ENCODE data around the gene SDK1. TPM values are rescaled to one million over a fixed set of nuclear protein-coding genes. Genes with fewer than 3 reads are reported as not detected.

SDK1 gene
- polyA plus RNA-seq, 2 of the 4 experiments (the other 2 are of a cell fraction): 0.12 to 0.28 TPM

DNA sequence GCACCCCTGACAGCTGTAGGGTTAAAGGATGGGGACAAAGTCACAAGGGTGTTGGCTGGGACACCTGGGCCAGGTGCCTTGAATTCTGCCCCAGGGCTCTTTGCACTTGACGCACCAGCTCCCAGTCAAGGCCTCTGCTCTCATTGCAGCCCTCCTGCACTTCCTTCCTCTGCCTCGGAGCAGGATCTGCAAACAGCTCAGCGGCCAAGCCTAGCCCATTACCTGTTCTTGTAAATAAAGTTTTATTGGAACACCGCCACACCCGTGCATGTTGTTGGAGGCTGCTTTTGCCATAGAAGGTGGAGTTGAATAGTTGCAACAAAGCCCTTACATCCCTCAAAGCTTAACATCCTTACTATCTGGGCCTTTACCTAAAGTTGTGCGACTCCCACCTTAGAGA, 897.2 kb downstream of the SDK1 start:
- DNase-seq (ENCODE audit: low read depth in 1 of 2, low spot score in 1 of 2) (no peak), FAIRE-seq (no peak), ATAC-seq (no peak)
- no peaks in the 10 kb centered on the region for H3K9me3 ChIP-seq
- no peaks in the 10 kb centered on the region for H3K4me1 ChIP-seq
- no peak overlapping the region for H3K4me2 ChIP-seq
- no peak overlapping the region for H3K4me3 ChIP-seq
- TF ChIP-seq RCOR1 (IDR thresholded peaks at IDR 0.05; ENCODE audit: low read depth, low read length): no peak
- ChIA-PET POLR2A (no interaction called here), CTCF (interaction anchor here (0.6 to 2.4 kb wide), 2 partner anchors 13 to 656 kb away, joined by 4 to 9 read pairs; no protein-coding TSS in a partner anchor)
- WGBS (ENCODE audit: missing lambda C conversion rate): 45% methylated on average over 6 of the region's 6 CpGs
- no peak overlapping the region for H3K27ac ChIP-seq

DNA sequence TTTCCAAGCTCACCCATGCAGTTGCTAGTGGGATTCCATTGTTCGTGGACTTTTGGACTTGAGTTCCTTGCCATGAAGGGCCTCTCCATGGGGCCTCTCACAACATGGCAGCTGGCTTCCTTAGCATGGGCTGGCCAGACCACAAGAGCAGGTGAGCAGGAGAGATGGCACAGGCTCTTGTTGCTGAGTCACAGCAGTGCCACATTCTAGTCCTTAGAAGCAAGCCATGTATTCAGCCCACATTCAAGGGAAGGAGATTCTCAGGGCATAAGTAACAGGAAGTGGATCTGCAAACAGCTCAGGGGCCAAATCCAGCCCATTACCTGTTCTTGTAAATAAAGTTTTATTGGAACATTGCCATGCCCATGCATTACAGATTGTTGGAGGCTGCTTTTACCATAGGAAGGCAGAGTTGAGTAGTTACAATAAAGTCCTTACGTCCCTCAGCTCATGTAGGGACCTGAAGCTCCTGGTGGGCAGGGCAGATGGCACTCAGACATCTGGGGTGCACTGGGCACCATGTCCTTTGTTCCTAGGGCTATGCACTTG, 899.6 kb downstream of the SDK1 start:
- Histone ChIP-seq H3K4me2 (no peak overlapping the region), H3K9me3 (no peaks in the 10 kb centered on the region), H3K4me1 (no peaks in the 10 kb centered on the region), H3K4me3 (no peak overlapping the region), H3K27ac (no peak overlapping the region)
- ChIA-PET POLR2A (no interaction called here), CTCF (interaction anchor here (2.4 kb wide), 1 partner anchor 16 kb away, joined by 9 read pairs; no protein-coding TSS in a partner anchor)
- DNase-seq (ENCODE audit: low read depth in 1 of 2, low spot score in 1 of 2): no peak
- 31% methylated on average over 2 of the region's 2 CpGs for WGBS (ENCODE audit: missing lambda C conversion rate)
- ATAC-seq: no peak
- TF ChIP-seq EHMT2 (IDR thresholded peaks at IDR 0.05; ENCODE audit: low read depth): no peak
- TF ChIP-seq SREBF2 (IDR thresholded peaks at IDR 0.05): no peak
- no peak for TF ChIP-seq TP53 (CRISPR knock-in tag; IDR thresholded peaks at IDR 0.05)
- TF ChIP-seq EP300 (IDR thresholded peaks at IDR 0.05): no peak
- TF ChIP-seq, protein P1, sequence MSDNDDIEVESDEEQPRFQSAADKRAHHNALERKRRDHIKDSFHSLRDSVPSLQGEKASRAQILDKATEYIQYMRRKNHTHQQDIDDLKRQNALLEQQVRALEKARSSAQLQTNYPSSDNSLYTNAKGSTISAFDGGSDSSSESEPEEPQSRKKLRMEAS (IDR thresholded peaks at IDR 0.05): no peak
- no peak for TF ChIP-seq BHLHE40 (IDR thresholded peaks at IDR 0.05; ENCODE audit: low read depth, low read length)
- TF ChIP-seq RAD21 (conservative IDR thresholded peaks at IDR 0.05 in 1 of 2, IDR thresholded peaks at IDR 0.05 in 1 of 2): no peak
- TF ChIP-seq MAZ (IDR thresholded peaks at IDR 0.05; ENCODE audit: borderline replicate concordance, low read depth, low read length): no peak
- TF ChIP-seq HOXB13 (CRISPR knock-in tag; IDR thresholded peaks at IDR 0.05; ENCODE audit: low read depth): no peak
- no peak for FAIRE-seq

DNA sequence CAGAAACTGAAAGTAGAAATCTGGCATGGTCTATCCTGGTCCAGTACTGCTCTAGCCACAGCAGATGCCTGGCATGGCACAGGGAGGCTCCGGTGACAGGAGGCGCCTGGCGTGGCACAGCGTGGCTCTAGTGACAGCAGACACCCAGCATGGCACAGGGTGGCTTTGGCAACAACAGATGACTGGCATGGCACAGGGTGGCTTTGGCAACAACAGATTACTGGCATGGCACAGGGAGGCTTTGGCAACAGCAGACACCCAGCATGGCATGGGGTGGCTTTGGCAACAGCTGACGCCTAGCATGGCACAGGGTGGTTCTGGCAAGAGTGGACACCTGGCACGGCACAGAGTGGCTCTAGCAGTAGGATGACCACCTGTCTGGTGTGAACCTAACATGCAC, 900.5 kb downstream of the SDK1 start:
- no peak overlapping the region for H3K4me2 ChIP-seq
- TF ChIP-seq ZC3H11A (IDR thresholded peaks at IDR 0.05) (no peak), TP53 (CRISPR knock-in tag; IDR thresholded peaks at IDR 0.05) (no peak), CBX2 (IDR thresholded peaks at IDR 0.05; ENCODE audit: borderline replicate concordance, low read depth) (no peak), NFE2L2 (conservative IDR thresholded peaks at IDR 0.05; ENCODE audit: low read length) (no peak), RCOR1 (IDR thresholded peaks at IDR 0.05; ENCODE audit: low read depth, low read length) (no peak), TFCP2L1 (CRISPR knock-in tag; IDR thresholded peaks at IDR 0.05) (no peak), FOSB (CRISPR knock-in tag; IDR thresholded peaks at IDR 0.05) (no peak), CHD4 (IDR thresholded peaks at IDR 0.05; ENCODE audit: borderline replicate concordance) (no peak), HEYL (CRISPR knock-in tag; IDR thresholded peaks at IDR 0.05) (no peak), HOXB13 (CRISPR knock-in tag; IDR thresholded peaks at IDR 0.05; ENCODE audit: low read depth) (no peak), EHF (CRISPR knock-in tag; IDR thresholded peaks at IDR 0.05) (no peak), MAZ (IDR thresholded peaks at IDR 0.05; ENCODE audit: borderline replicate concordance, low read depth, low read length) (no peak)
- TF ChIP-seq, protein P2, sequence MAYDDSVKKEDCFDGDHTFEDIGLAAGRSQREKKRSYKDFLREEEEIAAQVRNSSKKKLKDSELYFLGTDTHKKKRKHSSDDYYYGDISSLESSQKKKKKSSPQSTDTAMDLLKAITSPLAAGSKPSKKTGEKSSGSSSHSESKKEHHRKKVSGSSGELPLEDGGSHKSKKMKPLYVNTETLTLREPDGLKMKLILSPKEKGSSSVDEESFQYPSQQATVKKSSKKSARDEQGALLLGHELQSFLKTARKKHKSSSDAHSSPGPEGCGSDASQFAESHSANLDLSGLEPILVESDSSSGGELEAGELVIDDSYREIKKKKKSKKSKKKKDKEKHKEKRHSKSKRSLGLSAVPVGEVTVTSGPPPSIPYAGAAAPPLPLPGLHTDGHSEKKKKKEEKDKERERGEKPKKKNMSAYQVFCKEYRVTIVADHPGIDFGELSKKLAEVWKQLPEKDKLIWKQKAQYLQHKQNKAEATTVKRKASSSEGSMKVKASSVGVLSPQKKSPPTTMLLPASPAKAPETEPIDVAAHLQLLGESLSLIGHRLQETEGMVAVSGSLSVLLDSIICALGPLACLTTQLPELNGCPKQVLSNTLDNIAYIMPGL (CRISPR knock-in tag; IDR thresholded peaks at IDR 0.05; ENCODE audit: borderline replicate concordance): no peak
- H3K4me3 ChIP-seq: no peak overlapping the region
- ChIA-PET CTCF (no interaction called here), POLR2A (no interaction called here)
- DNase-seq (ENCODE audit: low read depth in 1 of 2, low spot score in 1 of 2): no peak
- 49% methylated on average over 6 of the region's 6 CpGs for WGBS (ENCODE audit: missing lambda C conversion rate)
- FAIRE-seq: no peak
- H3K4me1 ChIP-seq: no peaks in the 10 kb centered on the region
- H3K27ac ChIP-seq: no peak overlapping the region
- no peaks in the 10 kb centered on the region for H3K9me3 ChIP-seq
- no peak for ATAC-seq

Data from A549 (cell line).